ENCODE results near the gene CNTNAP2. TPM values are rescaled to one million over a fixed set of nuclear protein-coding genes. Genes with fewer than 3 reads are reported as not detected.

Gene CNTNAP2
- total RNA-seq, 1 experiment from 2014 or later: 0.03 TPM

- BruUV-seq (replicated peaks): no TSS peak
- CTCF ChIA-PET: no interaction called here
These were observed 1864.5 kb downstream of the CNTNAP2 start for GRCh38 chr7:147980826-147981813.

GRCh38 chr7:147982307-147982706 lies 1865.7 kb downstream of the CNTNAP2 start:
- Histone ChIP-seq H3K4me1 (ENCODE audit: control insufficient read depth, insufficient read depth, low read length) (no peaks in the 10 kb centered on the region), H3K27me3 (ENCODE audit: control insufficient read depth, insufficient read depth, low read length) (no peaks in the 10 kb centered on the region), H3K9me3 (ENCODE audit: control insufficient read depth, insufficient read depth, low read depth, low read length) (peaks cover 4% of the 10 kb centered on the region; the same call in 1 of the 2 replicates), H3K36me3 (ENCODE audit: control insufficient read depth, insufficient read depth, low read length) (no peaks in the 10 kb centered on the region), H3K4me3 (ENCODE audit: low read depth in 2 of 2, low read length in 2 of 2) (no peak overlapping the region), H3K27ac (ENCODE audit: low read length) (no peak overlapping the region)
- BruUV-seq (replicated peaks): no TSS peak
- DNase-seq (ENCODE audit: low read depth, low spot score) (no peak), ATAC-seq (no peak)
- intact Hi-C loops (cut with micrococcal nuclease; ENCODE audit: unreplicated experiment) (no loop called here), in situ Hi-C loops (cut with HindIII; ENCODE audit: low pct_unique_long_range_greater_than_20kb, low sequenced_read_pairs) (no loop called here)
- POLR2A ChIA-PET: no interaction called here
- TF ChIP-seq POLR2AphosphoS5 (IDR thresholded peaks at IDR 0.05; ENCODE audit: low read depth, low read length): no peak
- TF ChIP-seq CTCF (IDR thresholded peaks at IDR 0.05): no peak
- CTCF ChIA-PET: no interaction called here

More at GRCh38 chr7:147980826-147981813, 1864.5 kb downstream of the CNTNAP2 start:
- POLR2A ChIA-PET: no interaction called here
- TF ChIP-seq TCF7L2 (IDR thresholded peaks at IDR 0.05; ENCODE audit: low read depth, low read length): no peak
- TF ChIP-seq POLR2AphosphoS5 (IDR thresholded peaks at IDR 0.05; ENCODE audit: low read depth, low read length): no peak
- no peak for TF ChIP-seq REST (IDR thresholded peaks at IDR 0.05; ENCODE audit: insufficient read depth in 1 of 2, low read depth in 2 of 2, low read length in 1 of 2)
- no peak for TF ChIP-seq CTCF (IDR thresholded peaks at IDR 0.05)
- no peak for TF ChIP-seq SIN3A (IDR thresholded peaks at IDR 0.05; ENCODE audit: borderline replicate concordance, insufficient read depth, low read depth, low read length)
- ATAC-seq (no peak), DNase-seq (ENCODE audit: low read depth, low spot score) (no peak)
- Histone ChIP-seq H3K4me1 (ENCODE audit: control insufficient read depth, insufficient read depth, low read length) (no peaks in the 10 kb centered on the region), H3K9me3 (ENCODE audit: control insufficient read depth, insufficient read depth, low read depth, low read length) (peaks cover 4% of the 10 kb centered on the region; the same call in 1 of the 2 replicates), H3K4me3 (ENCODE audit: low read depth in 2 of 2, low read length in 2 of 2) (no peak overlapping the region), H3K27ac (ENCODE audit: low read length) (no peak overlapping the region), H3K36me3 (ENCODE audit: control insufficient read depth, insufficient read depth, low read length) (no peaks in the 10 kb centered on the region), H3K27me3 (ENCODE audit: control insufficient read depth, insufficient read depth, low read length) (no peaks in the 10 kb centered on the region)
- in situ Hi-C loops (cut with HindIII; ENCODE audit: low pct_unique_long_range_greater_than_20kb, low sequenced_read_pairs) (no loop called here), intact Hi-C loops (cut with micrococcal nuclease; ENCODE audit: unreplicated experiment) (no loop called here)
